Measurements from ENCODE around the gene CDC16.

DNA sequence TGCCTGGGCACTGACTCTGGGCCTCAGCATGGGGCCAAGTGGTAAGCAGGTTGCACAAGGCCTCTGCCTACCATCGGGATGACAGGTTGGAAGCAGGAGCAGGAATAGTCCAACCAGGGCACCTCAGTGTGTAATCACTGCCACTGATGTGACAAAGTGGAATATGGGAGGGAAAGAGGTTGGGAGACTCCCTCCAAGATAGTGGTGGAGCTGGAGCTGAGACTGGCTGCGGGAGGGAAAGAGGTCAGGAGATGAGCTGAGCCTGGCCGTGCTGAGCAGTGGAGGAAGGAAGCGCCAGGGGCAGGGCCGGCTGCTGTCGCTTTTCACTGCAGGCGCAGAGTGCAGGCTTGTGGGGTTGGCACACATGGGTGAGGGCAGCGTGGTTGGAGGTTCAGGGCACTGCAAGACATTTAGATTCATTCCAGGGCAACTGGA is 53.5 kb downstream of the CDC16 start:
- TF ChIP-seq, protein P1, sequence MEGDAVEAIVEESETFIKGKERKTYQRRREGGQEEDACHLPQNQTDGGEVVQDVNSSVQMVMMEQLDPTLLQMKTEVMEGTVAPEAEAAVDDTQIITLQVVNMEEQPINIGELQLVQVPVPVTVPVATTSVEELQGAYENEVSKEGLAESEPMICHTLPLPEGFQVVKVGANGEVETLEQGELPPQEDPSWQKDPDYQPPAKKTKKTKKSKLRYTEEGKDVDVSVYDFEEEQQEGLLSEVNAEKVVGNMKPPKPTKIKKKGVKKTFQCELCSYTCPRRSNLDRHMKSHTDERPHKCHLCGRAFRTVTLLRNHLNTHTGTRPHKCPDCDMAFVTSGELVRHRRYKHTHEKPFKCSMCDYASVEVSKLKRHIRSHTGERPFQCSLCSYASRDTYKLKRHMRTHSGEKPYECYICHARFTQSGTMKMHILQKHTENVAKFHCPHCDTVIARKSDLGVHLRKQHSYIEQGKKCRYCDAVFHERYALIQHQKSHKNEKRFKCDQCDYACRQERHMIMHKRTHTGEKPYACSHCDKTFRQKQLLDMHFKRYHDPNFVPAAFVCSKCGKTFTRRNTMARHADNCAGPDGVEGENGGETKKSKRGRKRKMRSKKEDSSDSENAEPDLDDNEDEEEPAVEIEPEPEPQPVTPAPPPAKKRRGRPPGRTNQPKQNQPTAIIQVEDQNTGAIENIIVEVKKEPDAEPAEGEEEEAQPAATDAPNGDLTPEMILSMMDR (IDR thresholded peaks at IDR 0.05; ENCODE audit: low read length): no peak
- no peak for TF ChIP-seq EZH2 (IDR thresholded peaks at IDR 0.05; ENCODE audit: borderline replicate concordance, low read length)
